HepG2 (cell line): ENCODE results near the gene TREX2. TPM values are rescaled to one million over a fixed set of nuclear protein-coding genes. Genes with fewer than 3 reads are reported as not detected.

Experiments used
- ATAC-seq: fragments of 200-7000 bp; cut with Tn5 transposase; 3 replicates; pipeline ENCODE4 v1.9.1; 2020; ENCODE audit warnings: mild to moderate bottlenecking, moderate library complexity
- BruUV-seq: library from RNA; stranded (reverse); fragments of 400-500 nt; replicated peaks from 2 replicates; lab custom pipeline; 2021; lab: Mats Ljungman, UMichigan
- CTCF ChIA-PET: fragments of 300-600 bp; formaldehyde crosslinking; extraction: SDS; loops from one replicate; lab custom pipeline; 2021; ENCODE audit warnings: low total read pairs, inconsistent platforms, low intra/inter-chr PET ratio; lab: Yijun Ruan, JAX
- POLR2A ChIA-PET: fragments of 350-600 bp; sonication (Branson Sonifier 250); formaldehyde crosslinking; loops from one replicate; lab custom pipeline; 2020; ENCODE audit warnings: antibody characterized with exemption, inconsistent platforms; lab: Yijun Ruan, JAX
- DNase-seq: peaks from one replicate; pipeline ENCODE4 v3.0.0-alpha.2; 2015; ENCODE audit warnings: low spot score
- FAIRE-seq: peaks from 3 replicates; lab custom pipeline; 2011; peaks lifted over from hg19 to GRCh38; lab: Jason Lieb, UNC
- H2AFZ ChIP-seq: one replicate; pipeline ENCODE4 v1.6.1; 2011; ENCODE audit warnings: low read length, inconsistent platforms
- H3K27ac ChIP-seq: fragments of 300-600 bp; 3 replicates; pipeline ENCODE4 v1.8.0; 2011; ENCODE audit warnings: mixed run types, mild to moderate bottlenecking, mixed read lengths, low read length, inconsistent platforms; ENCODE audit not compliant: insufficient read depth; ENCODE audit errors: extremely low read length
- H3K27me3 ChIP-seq, 2 experiments: fragments of 200-600 bp in 1 of 2; 2 replicates in 1 of 2; 3 replicates in 1 of 2; pipeline versions ENCODE4 v1.6.0 to v1.8.0; 2011; ENCODE audit warnings: low read length in 2 of 2, mild to moderate bottlenecking in 2 of 2, moderate library complexity in 2 of 2, inconsistent platforms in 1 of 2; ENCODE audit not compliant: insufficient read depth in 2 of 2, control insufficient read depth in 1 of 2
- H3K36me3 ChIP-seq, 2 experiments: fragments of 200-600 bp in 1 of 2; replicated peaks in 1 of 2; 2 replicates in 1 of 2; 3 replicates in 1 of 2; pipeline versions ENCODE4 v1.5.1 to v1.8.0; 2011; ENCODE audit warnings: low read length in 2 of 2, inconsistent platforms in 1 of 2; ENCODE audit not compliant: insufficient read depth in 2 of 2, control insufficient read depth in 1 of 2
- H3K4me1 ChIP-seq: 2 replicates; pipeline ENCODE4 v1.5.1; 2012; ENCODE audit warnings: low read length, inconsistent platforms; ENCODE audit not compliant: insufficient read depth
- H3K4me2 ChIP-seq: 2 replicates; pipeline ENCODE4 v1.6.0; 2011; ENCODE audit warnings: low read depth, low read length, inconsistent platforms
- H3K4me3 ChIP-seq, 3 experiments: fragments of 200-600 bp in 1 of 3; sonication (generic), shearing (Covaris generic) in 1 of 3; replicated peaks in 1 of 3; 2 replicates each; pipeline ENCODE4 v1.5.1; 2011 to 2016; ENCODE audit warnings: low read length in 3 of 3, inconsistent platforms in 2 of 3, low read depth in 2 of 3, mild to moderate bottlenecking in 2 of 3, control low read depth in 1 of 3, mixed read lengths in 1 of 3; ENCODE audit not compliant: insufficient read depth in 1 of 3
- H3K79me2 ChIP-seq: one replicate; pipeline ENCODE4 v1.6.1; 2011; ENCODE audit warnings: low read length, inconsistent platforms; ENCODE audit not compliant: insufficient read depth
- H3K9ac ChIP-seq: 2 replicates; pipeline ENCODE4 v1.6.0; 2011; ENCODE audit warnings: mild to moderate bottlenecking, low read depth, low read length, inconsistent platforms; ENCODE audit not compliant: insufficient read depth
- H3K9me3 ChIP-seq: 2 replicates; pipeline ENCODE4 v1.5.1; 2012; ENCODE audit warnings: mild to moderate bottlenecking, low read length
- H4K20me1 ChIP-seq: 2 replicates; pipeline ENCODE4 v1.6.0; 2011; ENCODE audit warnings: inconsistent platforms, mild to moderate bottlenecking, low read length, moderate library complexity; ENCODE audit not compliant: insufficient read depth
- AHR ChIP-seq: IDR thresholded peaks from 2 replicates; pipeline ENCODE4 v1.6.1; 2018; ENCODE audit warnings: missing genetic modification reagents, missing compliant biosample characterization
- GABPA ChIP-seq, 2 experiments: IDR thresholded peaks; 2 replicates each; pipeline ENCODE4 v1.6.1; 2011 to 2016; ENCODE audit warnings: low read depth in 2 of 2, low read length in 1 of 2, missing biosample characterization in 1 of 2, missing genetic modification characterization in 1 of 2
- LCORL ChIP-seq, 2 experiments: fragments of 450-650 bp in 1 of 2; sonication (generic) in 1 of 2; formaldehyde crosslinking in 1 of 2; IDR thresholded peaks; 2 replicates each; pipeline versions ENCODE4 v1.5.0 to v1.6.1; 2017 to 2020; ENCODE audit warnings: antibody characterized with exemption in 1 of 2, missing genetic modification reagents in 1 of 2
- MIXL1 ChIP-seq: IDR thresholded peaks from 2 replicates; pipeline ENCODE4 v1.6.1; 2016
- NR1H2 ChIP-seq: sonication (generic); formaldehyde crosslinking; IDR thresholded peaks from 2 replicates; pipeline ENCODE4 v1.8.1; 2022; ENCODE audit warnings: low read depth, missing genetic modification reagents, borderline replicate concordance
- PAX8 ChIP-seq: sonication (generic); formaldehyde crosslinking; IDR thresholded peaks from 2 replicates; pipeline ENCODE4 v1.8.0; 2022; ENCODE audit warnings: mild to moderate bottlenecking, missing genetic modification reagents, borderline replicate concordance
- POLR2A ChIP-seq, 2 experiments: IDR thresholded peaks; 2 replicates each; pipeline ENCODE4 v1.6.1; 2011; ENCODE audit warnings: low read depth in 2 of 2, low read length in 2 of 2, mild to moderate bottlenecking in 1 of 2, moderate library complexity in 1 of 2; ENCODE audit not compliant: insufficient read depth in 1 of 2
- SOX5 ChIP-seq: IDR thresholded peaks from 2 replicates; pipeline ENCODE4 v1.6.1; 2016; ENCODE audit warnings: borderline replicate concordance
- YY1 ChIP-seq: IDR thresholded peaks from 2 replicates; pipeline ENCODE4 v1.6.1; 2011; ENCODE audit warnings: low read length, low read depth, moderate library complexity, mild to moderate bottlenecking; ENCODE audit not compliant: insufficient read depth, insufficient replicate concordance
- ZNF326 ChIP-seq: sonication (generic); formaldehyde crosslinking; IDR thresholded peaks from 2 replicates; pipeline ENCODE4 v1.4.0; 2020; ENCODE audit warnings: missing genetic modification reagents, borderline replicate concordance
- ZNF547 ChIP-seq: sonication (generic); formaldehyde crosslinking; IDR thresholded peaks from 2 replicates; pipeline ENCODE4 v1.5.1; 2020; ENCODE audit warnings: mild to moderate bottlenecking, missing genetic modification reagents
- ZNF674 ChIP-seq: sonication (generic); formaldehyde crosslinking; IDR thresholded peaks from 2 replicates; pipeline ENCODE4 v1.5.0; 2020; ENCODE audit warnings: low read depth, mild to moderate bottlenecking, missing genetic modification reagents
- ZNF83 ChIP-seq: sonication (generic); formaldehyde crosslinking; IDR thresholded peaks from 2 replicates; pipeline ENCODE4 v1.4.0; 2020; ENCODE audit warnings: missing genetic modification reagents, mild to moderate bottlenecking, borderline replicate concordance
- ZSCAN29 ChIP-seq: sonication (generic); formaldehyde crosslinking; conservative IDR thresholded peaks from 2 replicates; pipeline ENCODE4 v1.4.0; 2020; ENCODE audit warnings: mild to moderate bottlenecking, missing genetic modification reagents
- ZSCAN31 ChIP-seq: sonication (generic); formaldehyde crosslinking; IDR thresholded peaks from 2 replicates; pipeline ENCODE4 v1.5.0; 2020; ENCODE audit warnings: low read depth, mild to moderate bottlenecking, missing genetic modification reagents
- WGBS: methylation state at CpG from one replicate; pipeline ENCODE4 v1.1.6; 2017; ENCODE audit warnings: low lambda C conversion rate; 5-methylcytosine and 5-hydroxymethylcytosine counted together
- in situ Hi-C: cut with HindIII; loops from 2 replicates; pipeline ENCODE4 v1.10.0; 2017; ENCODE audit warnings: low pct_unique_long_range_greater_than_20kb; ENCODE audit not compliant: extremely low pct_ligation_motif_present
- intact Hi-C: fragments of 100-400 bp; cut with micrococcal nuclease; formaldehyde crosslinking; loops from one replicate; pipeline ENCODE4 v1.10.0; 2022; ENCODE audit not compliant: unreplicated experiment
- polyA plus RNA-seq, 8 experiments: library from polyadenylated mRNA; depleted of rRNA in 3 of 8; stranded (reverse) in 7 of 8; unstranded in 1 of 8; fragments of >200 nt; fragmentation: Illumina TruSeq in 4 of 8; extraction: Trizol in 4 of 8; gene quantifications; 2 replicates each; pipeline versions ENCODE4 v1.2.1 to v1.2.3, GENCODE V29; 2011 to 2016; ENCODE audit warnings: low read depth in 4 of 8, missing spikeins in 1 of 8, mixed read lengths in 1 of 8; ENCODE audit not compliant: insufficient read depth in 1 of 8
- total RNA-seq, 5 experiments: library from RNA; depleted of rRNA; stranded (reverse); fragments of >200 nt; fragmentation: Illumina TruSeq; extraction: Trizol; gene quantifications; 2 replicates each; pipeline ENCODE4 v1.2.3, GENCODE V29; 2016; ENCODE audit warnings: low read depth in 1 of 5
- TF ChIP-seq, protein P1 (sequence below): IDR thresholded peaks from 2 replicates; pipeline ENCODE4 v1.6.1; 2012; ENCODE audit warnings: low read depth, low read length, improper control_type of control experiment
- TF ChIP-seq, protein P2 (sequence below): sonication (generic); formaldehyde crosslinking; IDR thresholded peaks from 2 replicates; pipeline ENCODE4 v1.8.0; 2022; ENCODE audit warnings: missing genetic modification reagents, mild to moderate bottlenecking, inconsistent platforms, borderline replicate concordance
- TF ChIP-seq, protein P3 (sequence below): IDR thresholded peaks from 2 replicates; pipeline ENCODE4 v1.6.1; 2016
- TF ChIP-seq, protein P4 (sequence below): sonication (generic); formaldehyde crosslinking; IDR thresholded peaks from 2 replicates; pipeline ENCODE4 v1.5.0; 2020; ENCODE audit warnings: mild to moderate bottlenecking, missing genetic modification reagents, moderate library complexity

The TREX2 gene
- total and polyA plus RNA-seq, 2 of the 13 experiments (the other 11 are each of a cell fraction or from before 2014, with no cell fraction given), result 0.13 to 0.18 TPM

DNA sequence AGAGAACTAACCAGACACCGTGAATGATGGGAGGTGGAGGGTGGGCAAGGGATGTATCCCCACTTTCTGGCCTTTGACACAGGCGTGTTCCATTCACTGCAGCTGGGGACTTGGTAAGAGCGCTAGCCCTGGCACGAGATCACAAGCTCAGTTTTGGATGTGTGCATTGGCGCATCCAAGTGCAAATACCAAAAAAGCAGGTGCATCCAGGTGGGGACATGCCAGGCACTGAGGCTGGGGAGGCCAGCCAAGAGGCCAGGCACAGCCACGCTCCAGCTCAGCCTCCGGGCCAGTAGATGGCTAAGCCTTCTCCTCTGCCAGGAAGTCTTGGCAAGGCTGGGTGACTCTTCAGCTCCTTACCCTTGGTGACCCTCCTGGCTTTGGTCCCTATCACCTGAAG is 39.0 kb downstream of the TREX2 start:
- Histone ChIP-seq H3K9ac (no peak overlapping the region), H2AFZ (no peak overlapping the region), H4K20me1 (no peaks in the 10 kb centered on the region), H3K9me3 (no peaks in the 10 kb centered on the region), H3K4me2 (no peak overlapping the region), H3K79me2 (no peaks in the 10 kb centered on the region), H3K4me3 (no peak overlapping the region), H3K27ac (no peak overlapping the region), H3K36me3 (no peaks in the 10 kb centered on the region), H3K27me3 (no peaks in the 10 kb centered on the region), H3K4me1 (peaks cover 37% of the 10 kb centered on the region)
- BruUV-seq, result no TSS peak
- POLR2A ChIA-PET, result no interaction called here
- DNase-seq, result no peak
- TF ChIP-seq SOX5 (CRISPR knock-in tag), result no peak
- TF ChIP-seq LCORL (IDR thresholded peaks at IDR 0.05), result no peak
- no peak for TF ChIP-seq LCORL (CRISPR knock-in tag; IDR thresholded peaks at IDR 0.05)
- TF ChIP-seq ZNF674 (CRISPR knock-in tag), result no peak
- no peak for TF ChIP-seq POLR2A (IDR thresholded peaks at IDR 0.05; ENCODE audit: insufficient read depth in 1 of 2, low read depth in 2 of 2, low read length in 2 of 2)
- no peak for TF ChIP-seq ZSCAN29 (CRISPR knock-in tag)
- TF ChIP-seq ZNF547, result no peak
- TF ChIP-seq, protein P1, sequence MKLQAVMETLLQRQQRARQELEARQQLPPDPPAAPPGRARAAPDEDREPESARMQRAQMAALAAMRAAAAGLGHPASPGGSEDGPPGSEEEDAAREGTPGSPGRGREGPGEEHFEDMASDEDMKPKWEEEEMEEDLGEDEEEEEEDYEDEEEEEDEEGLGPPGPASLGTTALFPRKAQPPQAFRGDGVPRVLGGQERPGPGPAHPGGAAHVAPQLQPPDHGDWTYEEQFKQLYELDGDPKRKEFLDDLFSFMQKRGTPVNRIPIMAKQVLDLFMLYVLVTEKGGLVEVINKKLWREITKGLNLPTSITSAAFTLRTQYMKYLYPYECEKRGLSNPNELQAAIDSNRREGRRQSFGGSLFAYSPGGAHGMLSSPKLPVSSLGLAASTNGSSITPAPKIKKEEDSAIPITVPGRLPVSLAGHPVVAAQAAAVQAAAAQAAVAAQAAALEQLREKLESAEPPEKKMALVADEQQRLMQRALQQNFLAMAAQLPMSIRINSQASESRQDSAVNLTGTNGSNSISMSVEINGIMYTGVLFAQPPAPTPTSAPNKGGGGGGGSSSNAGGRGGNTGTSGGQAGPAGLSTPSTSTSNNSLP, result no peak
- TF ChIP-seq AHR, result no peak
- no peak for TF ChIP-seq ZNF83 (CRISPR knock-in tag)
- TF ChIP-seq, protein P2, sequence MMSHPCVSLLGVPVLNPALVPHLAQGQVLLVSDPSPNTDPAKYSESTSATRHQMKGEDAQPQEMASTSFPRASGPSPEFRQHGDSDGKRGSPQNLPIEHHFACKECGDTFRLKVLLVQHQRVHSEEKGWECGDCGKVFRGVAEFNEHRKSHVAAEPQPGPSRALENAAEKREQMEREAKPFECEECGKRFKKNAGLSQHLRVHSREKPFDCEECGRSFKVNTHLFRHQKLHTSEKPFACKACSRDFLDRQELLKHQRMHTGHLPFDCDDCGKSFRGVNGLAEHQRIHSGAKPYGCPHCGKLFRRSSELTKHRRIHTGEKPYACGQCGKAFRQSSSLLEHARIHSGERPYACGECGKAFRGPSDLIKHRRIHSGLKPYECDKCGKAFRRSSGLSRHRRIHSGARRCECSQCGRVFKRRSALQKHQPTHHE, result no peak
- no peak for TF ChIP-seq MIXL1
- TF ChIP-seq GABPA (IDR thresholded peaks at IDR 0.05; ENCODE audit: low read depth, low read length), result no peak
- no peak for TF ChIP-seq GABPA (CRISPR knock-in tag; IDR thresholded peaks at IDR 0.05; ENCODE audit: low read depth)
- TF ChIP-seq, protein P3, sequence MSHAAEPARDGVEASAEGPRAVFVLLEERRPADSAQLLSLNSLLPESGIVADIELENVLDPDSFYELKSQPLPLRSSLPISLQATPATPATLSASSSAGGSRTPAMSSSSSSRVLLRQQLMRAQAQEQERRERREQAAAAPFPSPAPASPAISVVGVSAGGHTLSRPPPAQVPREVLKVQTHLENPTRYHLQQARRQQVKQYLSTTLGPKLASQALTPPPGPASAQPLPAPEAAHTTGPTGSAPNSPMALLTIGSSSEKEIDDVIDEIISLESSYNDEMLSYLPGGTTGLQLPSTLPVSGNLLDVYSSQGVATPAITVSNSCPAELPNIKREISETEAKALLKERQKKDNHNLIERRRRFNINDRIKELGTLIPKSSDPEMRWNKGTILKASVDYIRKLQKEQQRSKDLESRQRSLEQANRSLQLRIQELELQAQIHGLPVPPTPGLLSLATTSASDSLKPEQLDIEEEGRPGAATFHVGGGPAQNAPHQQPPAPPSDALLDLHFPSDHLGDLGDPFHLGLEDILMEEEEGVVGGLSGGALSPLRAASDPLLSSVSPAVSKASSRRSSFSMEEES (CRISPR knock-in tag), result no peak
- no peak for TF ChIP-seq NR1H2 (CRISPR knock-in tag)
- TF ChIP-seq PAX8 (CRISPR knock-in tag), result no peak
- TF ChIP-seq, protein P4, sequence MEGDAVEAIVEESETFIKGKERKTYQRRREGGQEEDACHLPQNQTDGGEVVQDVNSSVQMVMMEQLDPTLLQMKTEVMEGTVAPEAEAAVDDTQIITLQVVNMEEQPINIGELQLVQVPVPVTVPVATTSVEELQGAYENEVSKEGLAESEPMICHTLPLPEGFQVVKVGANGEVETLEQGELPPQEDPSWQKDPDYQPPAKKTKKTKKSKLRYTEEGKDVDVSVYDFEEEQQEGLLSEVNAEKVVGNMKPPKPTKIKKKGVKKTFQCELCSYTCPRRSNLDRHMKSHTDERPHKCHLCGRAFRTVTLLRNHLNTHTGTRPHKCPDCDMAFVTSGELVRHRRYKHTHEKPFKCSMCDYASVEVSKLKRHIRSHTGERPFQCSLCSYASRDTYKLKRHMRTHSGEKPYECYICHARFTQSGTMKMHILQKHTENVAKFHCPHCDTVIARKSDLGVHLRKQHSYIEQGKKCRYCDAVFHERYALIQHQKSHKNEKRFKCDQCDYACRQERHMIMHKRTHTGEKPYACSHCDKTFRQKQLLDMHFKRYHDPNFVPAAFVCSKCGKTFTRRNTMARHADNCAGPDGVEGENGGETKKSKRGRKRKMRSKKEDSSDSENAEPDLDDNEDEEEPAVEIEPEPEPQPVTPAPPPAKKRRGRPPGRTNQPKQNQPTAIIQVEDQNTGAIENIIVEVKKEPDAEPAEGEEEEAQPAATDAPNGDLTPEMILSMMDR (CRISPR knock-in tag), result no peak
- TF ChIP-seq ZNF326 (CRISPR knock-in tag), result no peak
- no peak for TF ChIP-seq ZSCAN31
- no peak for TF ChIP-seq YY1
- in situ Hi-C loops (no loop called here), intact Hi-C loops (no loop called here)
- ATAC-seq, result no peak
- CTCF ChIA-PET, result no interaction called here
- no peak for FAIRE-seq
- no CpG with 5 or more reads among the region's 7 CpGs for WGBS
